Activated CD4-positive, alpha-beta T cell treated with anti-CD3 and anti-CD28 coated beads for 48 hours (primary cell): Measurements from ENCODE around the gene KNDC1.
"Not testable (repeated sequence)": the region's sequence is repeated elsewhere in the genome, so short reads cannot be mapped to it uniquely, and the experiment has no call there.

Experiments used
- DNase-seq: peaks from one replicate; pipeline ENCODE4 v3.0.0-alpha.2; 2020

The KNDC1 gene

GRCh38 chr10:133159950-133160825 lies at the start of gene KNDC1:
Gene KNDC1, plus strand, starts transcription at chr10:133160219. Its CDS starts 249 bp downstream, at chr10:133160468.
- DNase-seq: no peak

GRCh38 chr10:133110609-133111275 lies 49.3 kb upstream of the KNDC1 start:
- no peak for DNase-seq

GRCh38 chr10:133111640-133112039 lies 48.4 kb upstream of the KNDC1 start:
- DNase-seq: not testable (repeated sequence)

GRCh38 chr10:133113146-133113830 lies 46.7 kb upstream of the KNDC1 start:
- DNase-seq: no peak

GRCh38 chr10:133113847-133114246 lies 46.2 kb upstream of the KNDC1 start:
- DNase-seq: no peak

GRCh38 chr10:133114251-133114650 lies 45.8 kb upstream of the KNDC1 start:
- no peak for DNase-seq

GRCh38 chr10:133114726-133115452 lies 45.1 kb upstream of the KNDC1 start:
- DNase-seq: no peak

GRCh38 chr10:133115453-133115842 lies 44.6 kb upstream of the KNDC1 start:
- no peak for DNase-seq

- DNase-seq: no peak
Measured at GRCh38 chr10:133115976-133116375, 44.0 kb upstream of the KNDC1 start.

GRCh38 chr10:133116455-133116854 lies 43.6 kb upstream of the KNDC1 start:
- no peak for DNase-seq

- DNase-seq: no peak
Measured at GRCh38 chr10:133117036-133117687, 42.9 kb upstream of the KNDC1 start.

- no peak for DNase-seq
Measured at GRCh38 chr10:133117688-133118071, 42.3 kb upstream of the KNDC1 start.

GRCh38 chr10:133121479-133121878 lies 38.5 kb upstream of the KNDC1 start:
- no peak for DNase-seq

GRCh38 chr10:133122171-133122935 lies 37.7 kb upstream of the KNDC1 start:
- DNase-seq: no peak

GRCh38 chr10:133123050-133123745 lies 36.8 kb upstream of the KNDC1 start:
- DNase-seq: peak; percentile 55

- no peak for DNase-seq
Measured at GRCh38 chr10:133123746-133124356, 36.2 kb upstream of the KNDC1 start.

GRCh38 chr10:133124357-133125211 lies 35.4 kb upstream of the KNDC1 start:
- peak; percentile 38 for DNase-seq

- no peak for DNase-seq
Measured at GRCh38 chr10:133125901-133126300, 34.1 kb upstream of the KNDC1 start.
